GM12875 (cell line): ENCODE measurements around the gene PATJ.

ENCODE experiments used
- H3K4me3 ChIP-seq: one replicate; pipeline ENCODE4 v1.5.1; 2011; ENCODE audit warnings: low read depth, low read length, control low read depth
- TF ChIP-seq, protein P1 (sequence below): IDR thresholded peaks from 2 replicates; pipeline ENCODE4 v1.5.1; 2011; ENCODE audit warnings: low read depth, mild to moderate bottlenecking, control low read depth, inconsistent platforms, low read length, moderate library complexity, borderline replicate concordance; ENCODE audit not compliant: insufficient read depth

The PATJ gene

GRCh38 chr1:61975638-61976037 is 233.4 kb downstream of the PATJ start:
- no peak overlapping the region for H3K4me3 ChIP-seq
- TF ChIP-seq, protein P1, sequence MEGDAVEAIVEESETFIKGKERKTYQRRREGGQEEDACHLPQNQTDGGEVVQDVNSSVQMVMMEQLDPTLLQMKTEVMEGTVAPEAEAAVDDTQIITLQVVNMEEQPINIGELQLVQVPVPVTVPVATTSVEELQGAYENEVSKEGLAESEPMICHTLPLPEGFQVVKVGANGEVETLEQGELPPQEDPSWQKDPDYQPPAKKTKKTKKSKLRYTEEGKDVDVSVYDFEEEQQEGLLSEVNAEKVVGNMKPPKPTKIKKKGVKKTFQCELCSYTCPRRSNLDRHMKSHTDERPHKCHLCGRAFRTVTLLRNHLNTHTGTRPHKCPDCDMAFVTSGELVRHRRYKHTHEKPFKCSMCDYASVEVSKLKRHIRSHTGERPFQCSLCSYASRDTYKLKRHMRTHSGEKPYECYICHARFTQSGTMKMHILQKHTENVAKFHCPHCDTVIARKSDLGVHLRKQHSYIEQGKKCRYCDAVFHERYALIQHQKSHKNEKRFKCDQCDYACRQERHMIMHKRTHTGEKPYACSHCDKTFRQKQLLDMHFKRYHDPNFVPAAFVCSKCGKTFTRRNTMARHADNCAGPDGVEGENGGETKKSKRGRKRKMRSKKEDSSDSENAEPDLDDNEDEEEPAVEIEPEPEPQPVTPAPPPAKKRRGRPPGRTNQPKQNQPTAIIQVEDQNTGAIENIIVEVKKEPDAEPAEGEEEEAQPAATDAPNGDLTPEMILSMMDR: no peak

DNA sequence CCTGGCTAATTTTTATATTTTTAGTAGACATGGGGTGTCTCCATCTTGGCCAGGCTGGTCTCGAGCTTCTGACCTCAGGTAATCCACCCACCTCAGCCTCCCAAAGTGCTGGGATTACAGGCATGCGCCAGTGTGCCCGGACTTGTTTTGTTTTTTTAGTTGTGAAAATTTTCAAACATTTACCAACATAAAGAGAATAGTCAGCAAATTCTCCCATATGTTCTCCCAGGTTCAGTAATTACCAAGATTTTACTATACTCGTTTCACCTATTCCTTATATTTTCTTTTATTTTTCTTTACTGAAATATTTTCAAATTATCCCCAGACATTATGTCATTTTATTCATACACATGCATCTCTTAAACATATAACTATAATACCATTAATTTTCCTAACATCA is 234.3 kb downstream of the PATJ start:
- TF ChIP-seq, protein P1: no peak
- H3K4me3 ChIP-seq: no peak overlapping the region

- TF ChIP-seq, protein P1: no peak
- H3K4me3 ChIP-seq: no peak overlapping the region
Observed at GRCh38 chr1:61978796-61979195, 236.5 kb downstream of the PATJ start.

DNA sequence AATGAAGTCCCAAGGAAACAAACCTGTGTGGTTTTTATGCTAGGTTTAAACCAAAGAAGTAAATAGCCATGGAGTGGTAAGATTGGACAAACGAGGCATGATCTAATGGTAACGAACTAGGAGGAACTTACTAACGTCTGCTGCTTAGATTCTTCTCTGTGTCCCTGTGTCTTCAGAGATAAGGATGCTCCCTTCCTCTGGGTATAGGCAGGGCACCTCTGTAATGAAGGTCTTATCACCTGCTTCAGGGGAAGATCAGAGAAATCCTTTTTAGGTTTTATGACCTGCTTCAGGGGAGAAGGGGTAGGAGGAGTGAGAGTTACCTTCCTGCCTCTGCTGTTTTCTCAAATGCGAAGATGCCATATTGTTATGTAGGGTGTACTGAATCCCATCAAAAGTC is 237.4 kb downstream of the PATJ start:
- TF ChIP-seq, protein P1: no peak
- H3K4me3 ChIP-seq: no peak overlapping the region

DNA sequence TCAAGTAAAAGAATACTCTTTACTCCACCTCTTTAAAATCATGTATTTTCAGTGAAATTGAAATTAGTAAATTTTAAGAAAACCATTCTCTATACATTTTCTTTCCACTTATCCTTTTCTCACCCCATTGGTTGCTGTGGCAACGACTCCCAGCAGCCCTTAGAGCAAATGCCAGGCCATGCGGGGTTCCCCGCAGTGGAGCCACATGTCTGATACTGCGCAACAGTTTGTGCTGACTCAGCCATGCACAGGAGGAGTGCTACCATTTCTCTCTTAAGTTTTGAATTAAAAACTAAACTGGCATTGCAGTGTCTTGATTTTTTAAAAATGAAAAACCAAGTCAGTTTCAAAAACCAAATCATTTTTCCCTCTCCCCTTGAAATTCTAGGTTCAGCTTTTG is 238.3 kb downstream of the PATJ start:
- H3K4me3 ChIP-seq: no peak overlapping the region

GRCh38 chr1:61981870-61982660 is 239.8 kb downstream of the PATJ start:
- no peak overlapping the region for H3K4me3 ChIP-seq
- TF ChIP-seq, protein P1: no peak

More for the DNA sequence above, 238.3 kb downstream of the PATJ start:
- TF ChIP-seq, protein P1: no peak

DNA sequence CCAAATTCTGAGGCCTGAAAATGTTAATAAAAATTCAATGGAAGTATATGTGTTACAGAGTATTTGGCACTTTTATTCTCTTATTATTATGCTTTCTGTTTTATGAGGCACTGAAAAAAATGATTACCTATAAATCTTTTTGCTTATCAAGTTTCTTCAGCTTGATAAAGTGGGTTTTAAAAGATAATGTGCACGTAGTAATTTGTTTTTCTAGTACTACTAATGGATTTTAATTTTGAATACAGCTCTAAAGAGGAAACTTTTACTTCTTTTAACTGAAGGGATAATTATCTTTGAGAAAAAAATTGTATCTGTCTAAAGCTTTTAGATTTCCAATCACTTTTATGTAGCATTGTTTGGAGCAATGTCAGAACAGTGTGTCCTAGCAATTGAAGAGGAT is 241.0 kb downstream of the PATJ start:
- TF ChIP-seq, protein P1: no peak

More for the DNA sequence above, 241.0 kb downstream of the PATJ start:
- H3K4me3 ChIP-seq: no peak overlapping the region
